Vagina (tissue), 2 donors: ENCODE measurements around the gene NISCH.
A peak's percentile ranks its signal among the peaks of the same experiment; 100 is the strongest.

Experiments used
- POLR2A ChIP-seq, 2 donors: fragments of 450-650 bp; IDR thresholded peaks; one replicate each; pipeline ENCODE4 v1.6.1; 2017; ENCODE audit warnings: antibody characterized with exemption in 2 of 2, mild to moderate bottlenecking in 2 of 2, moderate library complexity in 2 of 2
- POLR2AphosphoS5 ChIP-seq, 2 donors: sonication (generic); formaldehyde crosslinking; IDR thresholded peaks; one replicate each; pipeline ENCODE4 v1.9.0; 2017; ENCODE audit warnings: antibody characterized with exemption in 2 of 2, mild to moderate bottlenecking in 2 of 2, low read depth in 1 of 2; ENCODE audit not compliant: insufficient read depth in 1 of 2
- TF ChIP-seq, protein P1 (sequence below), 3 experiments: fragments of 450-650 bp in 2 of 3; fragments of 200-600 bp in 1 of 3; sonication (generic) in 1 of 3; IDR thresholded peaks; one replicate each; pipeline ENCODE4 v1.5.1; 2017 to 2019; ENCODE audit warnings: antibody characterized with exemption in 3 of 3, mild to moderate bottlenecking in 2 of 3, moderate library complexity in 2 of 3

GRCh38 chr3:52406231-52406661 is 49.2 kb upstream of the NISCH start:
- TF ChIP-seq, protein P1, sequence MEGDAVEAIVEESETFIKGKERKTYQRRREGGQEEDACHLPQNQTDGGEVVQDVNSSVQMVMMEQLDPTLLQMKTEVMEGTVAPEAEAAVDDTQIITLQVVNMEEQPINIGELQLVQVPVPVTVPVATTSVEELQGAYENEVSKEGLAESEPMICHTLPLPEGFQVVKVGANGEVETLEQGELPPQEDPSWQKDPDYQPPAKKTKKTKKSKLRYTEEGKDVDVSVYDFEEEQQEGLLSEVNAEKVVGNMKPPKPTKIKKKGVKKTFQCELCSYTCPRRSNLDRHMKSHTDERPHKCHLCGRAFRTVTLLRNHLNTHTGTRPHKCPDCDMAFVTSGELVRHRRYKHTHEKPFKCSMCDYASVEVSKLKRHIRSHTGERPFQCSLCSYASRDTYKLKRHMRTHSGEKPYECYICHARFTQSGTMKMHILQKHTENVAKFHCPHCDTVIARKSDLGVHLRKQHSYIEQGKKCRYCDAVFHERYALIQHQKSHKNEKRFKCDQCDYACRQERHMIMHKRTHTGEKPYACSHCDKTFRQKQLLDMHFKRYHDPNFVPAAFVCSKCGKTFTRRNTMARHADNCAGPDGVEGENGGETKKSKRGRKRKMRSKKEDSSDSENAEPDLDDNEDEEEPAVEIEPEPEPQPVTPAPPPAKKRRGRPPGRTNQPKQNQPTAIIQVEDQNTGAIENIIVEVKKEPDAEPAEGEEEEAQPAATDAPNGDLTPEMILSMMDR (IDR thresholded peaks at IDR 0.05), result no peak
- no peak for TF ChIP-seq POLR2A (IDR thresholded peaks at IDR 0.05)
- TF ChIP-seq POLR2AphosphoS5 (IDR thresholded peaks at IDR 0.05; ENCODE audit: insufficient read depth in 1 of 2, low read depth in 1 of 2), result peak in 1 of 2 donors; percentile 9
